Medulla oblongata (tissue), 1 donor: ENCODE results near the gene ORC1.

Experiments
- DNase-seq: peaks from one replicate; pipeline ENCODE4 v3.0.0-alpha.2; 2015; ENCODE audit errors: extremely low spot score

ORC1 gene

DNA sequence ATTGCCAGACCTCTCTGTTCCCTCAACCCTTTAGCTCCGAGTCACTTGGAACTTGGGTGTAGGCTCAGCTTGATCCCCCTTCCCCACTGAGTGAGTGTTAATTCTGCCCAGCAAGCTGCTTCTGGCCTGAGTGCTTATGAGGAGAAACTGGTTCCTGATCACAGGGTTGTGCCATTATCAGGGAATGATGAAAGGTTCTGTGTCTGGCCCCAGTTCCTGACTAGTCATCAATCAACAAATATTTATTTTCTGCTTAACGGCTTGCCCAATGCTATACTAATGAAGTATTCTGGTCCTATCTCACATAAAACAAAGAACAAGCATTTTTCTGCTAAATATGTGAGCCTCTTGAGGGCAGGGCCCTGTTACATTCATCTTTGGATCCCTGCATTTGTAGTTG, 59.0 kb downstream of the ORC1 start:
- DNase-seq, result no peak

GRCh38 chr1:52343979-52344378, 60.2 kb downstream of the ORC1 start:
- no peak for DNase-seq

DNA sequence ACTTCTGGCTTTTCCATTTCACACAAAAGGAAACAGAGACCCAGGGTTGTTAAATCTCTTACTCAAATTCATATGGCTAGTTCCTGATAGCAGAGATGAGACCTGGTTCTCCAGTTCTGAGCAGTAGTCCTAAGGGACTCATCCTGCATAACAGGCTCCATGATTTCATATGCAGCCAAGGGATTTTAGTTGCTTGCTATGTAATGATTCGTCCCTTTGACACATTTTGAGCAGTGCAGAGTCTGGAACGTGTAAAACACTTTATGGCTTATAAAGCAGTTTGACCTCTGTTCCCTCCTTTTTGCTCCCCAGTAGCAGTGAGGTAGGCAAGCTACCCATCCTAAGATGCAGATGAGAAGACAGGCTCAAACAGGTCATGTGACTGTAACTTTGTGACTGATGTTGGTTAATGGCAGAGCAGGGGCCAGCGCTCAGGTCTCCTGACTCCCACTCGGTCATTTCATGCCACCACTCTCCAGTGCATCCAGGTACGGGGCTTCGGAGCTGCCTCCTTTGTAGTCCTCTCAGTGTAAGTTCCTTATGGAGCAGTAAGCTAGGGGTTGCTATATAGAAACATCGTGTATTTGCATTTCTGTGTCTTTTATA, 62.5 kb downstream of the ORC1 start:
- no peak for DNase-seq

DNA sequence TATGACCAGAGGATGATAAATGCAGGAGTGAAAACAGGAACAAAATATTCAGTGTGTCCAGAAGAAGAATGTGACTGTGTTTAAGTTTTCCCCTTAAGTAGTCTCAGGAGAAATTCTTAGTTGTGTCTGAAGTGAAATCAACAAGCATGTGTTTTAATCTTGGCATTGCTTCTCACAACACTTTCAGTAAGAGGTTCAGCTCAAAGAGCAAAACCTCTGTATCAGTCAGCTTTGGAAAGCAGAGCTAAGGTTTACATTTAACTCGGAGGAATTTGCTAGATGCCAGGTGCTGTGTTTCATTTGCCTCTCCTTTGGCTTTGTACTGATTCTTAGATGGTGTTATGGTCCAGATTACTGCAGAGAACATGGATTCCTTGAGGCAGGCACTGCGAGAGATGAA, 66.8 kb downstream of the ORC1 start:
- DNase-seq, result no peak

DNA sequence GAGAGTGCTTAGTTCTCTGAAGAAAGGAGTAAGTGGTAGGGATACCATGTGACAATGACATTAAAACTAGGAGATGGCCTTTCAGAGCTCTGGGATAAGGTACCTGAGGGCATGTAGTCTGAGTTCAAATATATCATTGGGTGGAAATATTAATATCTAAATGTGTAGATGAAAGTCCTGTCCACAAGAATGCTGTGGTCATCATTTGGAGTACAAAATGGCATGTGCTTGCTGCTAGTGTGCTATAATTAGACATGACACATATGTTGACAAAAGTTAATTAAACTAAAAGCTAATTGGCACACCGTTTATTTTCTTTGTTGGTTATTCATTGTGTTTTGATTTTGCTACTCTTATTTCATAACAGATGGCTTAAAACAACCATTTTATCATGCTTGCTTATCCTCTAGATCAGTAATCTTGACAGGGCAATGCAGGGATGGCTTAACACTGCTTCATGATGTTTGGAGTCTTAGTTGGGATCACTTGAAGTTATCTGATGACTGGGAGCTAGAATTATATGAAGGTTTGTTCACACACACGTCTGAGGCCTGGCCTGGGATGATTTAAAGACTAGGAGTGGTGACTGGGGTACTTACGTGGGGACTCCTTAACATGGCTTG, 69.2 kb downstream of the ORC1 start:
- DNase-seq, result no peak

DNA sequence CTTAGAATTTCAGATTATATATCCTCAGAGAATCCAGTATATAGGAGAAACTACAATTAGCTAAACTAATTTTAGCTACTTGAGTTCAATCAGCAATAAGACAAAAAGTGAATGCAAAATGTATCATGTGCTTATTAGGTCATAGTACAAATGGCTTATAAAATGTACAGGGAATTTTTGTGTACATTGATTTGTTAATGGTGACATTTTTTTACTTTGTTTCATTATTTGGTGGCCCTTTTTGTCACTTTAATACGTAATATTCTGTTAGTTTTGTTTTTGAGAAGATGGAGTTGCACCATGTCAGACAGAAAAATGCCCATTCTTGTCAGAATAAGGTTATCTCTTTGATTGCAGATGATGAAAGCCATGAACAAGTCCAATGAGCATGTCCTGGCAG, 71.8 kb downstream of the ORC1 start:
- no peak for DNase-seq

DNA sequence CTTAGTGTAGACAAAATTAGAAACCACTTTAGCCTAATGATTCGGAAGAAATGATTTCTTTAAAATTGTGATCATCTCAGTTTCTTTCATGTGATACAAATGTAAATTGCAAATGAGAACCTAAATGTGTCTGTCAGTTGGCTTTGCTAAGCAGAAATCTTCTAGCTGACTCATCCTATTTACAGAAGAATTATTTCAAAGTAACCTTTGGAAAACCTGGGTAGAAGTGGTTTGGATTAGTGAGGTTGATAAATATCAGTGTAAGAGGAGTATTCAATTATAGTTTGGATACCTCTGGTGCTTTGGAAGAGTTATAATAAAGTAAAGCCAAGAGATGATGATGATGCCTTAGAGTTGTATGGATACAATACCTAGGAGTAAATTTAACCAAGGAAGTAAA, 75.6 kb downstream of the ORC1 start:
- no peak for DNase-seq

- DNase-seq, result no peak
These were observed 78.4 kb downstream of the ORC1 start for GRCh38 chr1:52325786-52326185.

GRCh38 chr1:52323731-52324130, 80.5 kb downstream of the ORC1 start:
- no peak for DNase-seq
